H1 (cell line): ENCODE data around the gene NECTIN2. TPM values are rescaled to one million over a fixed set of nuclear protein-coding genes. Genes with fewer than 3 reads are reported as not detected.
A peak's percentile ranks its signal among the peaks of the same experiment; 100 is the strongest.

ENCODE experiments used
- CTCF ChIA-PET: fragments of 300-600 bp; sonication (Branson Sonifier 250); formaldehyde crosslinking; loops from one replicate; lab custom pipeline; 2021; ENCODE audit not compliant: partially characterized antibody; lab: Charles Lee
- POLR2A ChIA-PET: fragments of 300-600 bp; sonication (Branson Sonifier 250); formaldehyde crosslinking; loops from one replicate; lab custom pipeline; 2021; ENCODE audit warnings: inconsistent platforms; ENCODE audit not compliant: partially characterized antibody; lab: Charles Lee
- DNase-seq, 2 experiments: peaks; one replicate each; pipeline versions ENCODE4 v3.0.0 to v3.0.0-alpha.2; 2010 to 2022; ENCODE audit warnings: low spot score in 2 of 2, low read depth in 1 of 2, mixed read lengths in 1 of 2
- FAIRE-seq: peaks from 2 replicates; lab custom pipeline; 2011; peaks lifted over from hg19 to GRCh38; lab: Jason Lieb, UNC
- H2AFZ ChIP-seq: 2 replicates; pipeline ENCODE4 v1.8.1; 2012; ENCODE audit warnings: low read length, inconsistent platforms
- H2AK5ac ChIP-seq: 2 replicates; pipeline ENCODE4 v1.6.1; 2013; ENCODE audit warnings: low read depth, low read length
- H2BK120ac ChIP-seq: replicated peaks from 2 replicates; pipeline ENCODE3; 2013; ENCODE audit warnings: low read depth, low read length, inconsistent platforms
- H2BK12ac ChIP-seq: 2 replicates; pipeline ENCODE4 v1.6.1; 2013; ENCODE audit warnings: low read depth, low read length
- H2BK15ac ChIP-seq: 2 replicates; pipeline ENCODE4 v1.6.1; 2013; ENCODE audit warnings: low read length
- H2BK20ac ChIP-seq: 2 replicates; pipeline ENCODE4 v1.6.1; 2013; ENCODE audit warnings: low read length
- H2BK5ac ChIP-seq: 2 replicates; pipeline ENCODE4 v1.6.1; 2013; ENCODE audit warnings: low read depth, low read length
- H3K14ac ChIP-seq: 2 replicates; pipeline ENCODE4 v1.6.1; 2013; ENCODE audit warnings: inconsistent platforms; ENCODE audit not compliant: insufficient read length
- H3K18ac ChIP-seq: 2 replicates; pipeline ENCODE4 v1.6.1; 2013; ENCODE audit warnings: low read length; ENCODE audit errors: extremely low read depth
- H3K23ac ChIP-seq: 2 replicates; pipeline ENCODE4 v1.6.1; 2013; ENCODE audit warnings: inconsistent platforms; ENCODE audit not compliant: insufficient read length
- H3K23me2 ChIP-seq: 2 replicates; pipeline ENCODE4 v1.6.1; 2013; ENCODE audit warnings: low read depth, low read length
- H3K27ac ChIP-seq: 2 replicates; pipeline ENCODE4 v1.6.1; 2011; ENCODE audit warnings: low read depth, low read length, inconsistent platforms
- H3K27me3 ChIP-seq, 4 experiments: replicated peaks in 1 of 4; 1 replicate in 1 of 4; 2 replicates in 3 of 4; pipeline versions ENCODE4 v1.6.1 to v1.8.1; 2011 to 2013; ENCODE audit warnings: low read length in 3 of 4, mild to moderate bottlenecking in 3 of 4, inconsistent platforms in 2 of 4, mixed read lengths in 2 of 4, moderate library complexity in 1 of 4; ENCODE audit not compliant: control insufficient read depth in 3 of 4, insufficient read depth in 3 of 4; ENCODE audit errors: extremely low read depth in 1 of 4
- H3K36me3 ChIP-seq, 4 experiments: 2 replicates each; pipeline versions ENCODE4 v1.6.1 to v1.8.1; 2011 to 2013; ENCODE audit warnings: mild to moderate bottlenecking in 4 of 4, low read length in 3 of 4, moderate library complexity in 2 of 4, control low read depth in 1 of 4, inconsistent platforms in 1 of 4; ENCODE audit not compliant: insufficient read depth in 4 of 4, control insufficient read depth in 2 of 4
- H3K4ac ChIP-seq: replicated peaks from 2 replicates; pipeline ENCODE3; 2013; ENCODE audit warnings: low read length, low read depth, mixed read lengths, inconsistent platforms; ENCODE audit not compliant: insufficient read length
- H3K4me1 ChIP-seq, 4 experiments: replicated peaks in 1 of 4; 1 replicate in 1 of 4; 2 replicates in 3 of 4; pipeline versions ENCODE4 v1.6.1 to v1.8.1; 2011 to 2013; ENCODE audit warnings: low read length in 3 of 4, inconsistent platforms in 2 of 4, mixed read lengths in 1 of 4; ENCODE audit not compliant: insufficient read depth in 4 of 4, control insufficient read depth in 3 of 4
- H3K4me2 ChIP-seq, 2 experiments: 2 replicates each; pipeline versions ENCODE4 v1.6.1 to v1.8.1; 2011 to 2013; ENCODE audit warnings: low read depth in 2 of 2, low read length in 2 of 2, control low read depth in 1 of 2, inconsistent platforms in 1 of 2, mild to moderate bottlenecking in 1 of 2; ENCODE audit not compliant: insufficient read depth in 1 of 2
- H3K4me3 ChIP-seq, 4 experiments: fragments of 200-600, 300-600 bp in 1 of 4; sonication (generic), shearing (Covaris generic), sonication (Bioruptor Twin) in 1 of 4; 2 replicates each; pipeline versions ENCODE4 v1.5.1 to v1.8.1; 2011 to 2016; ENCODE audit warnings: low read length in 4 of 4, low read depth in 3 of 4, control low read depth in 2 of 4, inconsistent platforms in 2 of 4, mild to moderate bottlenecking in 2 of 4, mixed read lengths in 1 of 4, moderate library complexity in 1 of 4; ENCODE audit not compliant: insufficient read depth in 2 of 4; ENCODE audit errors: extremely low read depth in 1 of 4
- H3K56ac ChIP-seq: replicated peaks from 2 replicates; pipeline ENCODE3; 2013; ENCODE audit warnings: low read depth, mild to moderate bottlenecking, mixed read lengths, low read length, inconsistent platforms; ENCODE audit not compliant: insufficient read length
- H3K79me1 ChIP-seq: 2 replicates; pipeline ENCODE4 v1.6.1; 2013; ENCODE audit warnings: low read depth, low read length, control low read depth
- H3K79me2 ChIP-seq, 2 experiments: 2 replicates each; pipeline versions ENCODE4 v1.6.1 to v1.8.1; 2012 to 2013; ENCODE audit warnings: low read length in 2 of 2, mild to moderate bottlenecking in 2 of 2, inconsistent platforms in 1 of 2; ENCODE audit not compliant: insufficient read depth in 2 of 2, control insufficient read depth in 1 of 2
- H3K9ac ChIP-seq, 4 experiments: replicated peaks in 1 of 4; 1 replicate in 1 of 4; 2 replicates in 3 of 4; pipeline versions ENCODE4 v1.6.1 to v1.8.1; 2011 to 2013; ENCODE audit warnings: low read depth in 3 of 4, low read length in 3 of 4, control low read depth in 2 of 4, mild to moderate bottlenecking in 2 of 4, moderate library complexity in 2 of 4, inconsistent platforms in 1 of 4; ENCODE audit errors: extremely low read depth in 1 of 4
- H3K9me3 ChIP-seq, 2 experiments: 2 replicates each; pipeline versions ENCODE4 v1.6.1 to v1.8.1; 2012 to 2013; ENCODE audit warnings: mild to moderate bottlenecking in 2 of 2, moderate library complexity in 2 of 2, control low read depth in 1 of 2, inconsistent platforms in 1 of 2, low read depth in 1 of 2, low read length in 1 of 2, mixed read lengths in 1 of 2; ENCODE audit not compliant: insufficient read depth in 2 of 2
- H4K20me1 ChIP-seq, 2 experiments: replicated peaks in 1 of 2; 2 replicates each; pipeline versions ENCODE3 to v1.8.1; 2011 to 2013; ENCODE audit warnings: inconsistent platforms in 2 of 2, low read length in 2 of 2, mild to moderate bottlenecking in 1 of 2; ENCODE audit not compliant: insufficient read depth in 2 of 2, control insufficient read depth in 1 of 2
- H4K5ac ChIP-seq: 2 replicates; pipeline ENCODE4 v1.6.1; 2013; ENCODE audit warnings: low read length, low read depth, mixed read lengths, inconsistent platforms; ENCODE audit not compliant: insufficient read length
- H4K8ac ChIP-seq: 2 replicates; pipeline ENCODE4 v1.8.0; 2013; ENCODE audit warnings: mild to moderate bottlenecking, moderate library complexity, low read length, inconsistent platforms; ENCODE audit not compliant: insufficient read depth; ENCODE audit errors: extremely low read depth
- H4K91ac ChIP-seq: replicated peaks from 2 replicates; pipeline ENCODE3; 2013; ENCODE audit warnings: low read length, mixed read lengths, inconsistent platforms; ENCODE audit not compliant: insufficient read length
- KDM1A ChIP-seq: fragments of 200-600, 300-600 bp; sonication (generic); IDR thresholded peaks from 2 replicates; pipeline ENCODE4 v1.7.1; 2016; ENCODE audit warnings: mild to moderate bottlenecking, low read length, borderline replicate concordance
- RBBP5 ChIP-seq: IDR thresholded peaks from 2 replicates; pipeline ENCODE4 v1.7.1; 2012; ENCODE audit warnings: low read depth, mild to moderate bottlenecking, inconsistent platforms, low read length, moderate library complexity, borderline replicate concordance
- ZNF274 ChIP-seq: IDR thresholded peaks from 2 replicates; pipeline ENCODE4 v1.7.0; 2012; ENCODE audit warnings: low read length, borderline replicate concordance; ENCODE audit errors: extremely low read depth
- WGBS, 2 experiments: shearing (Covaris generic) in 1 of 2; methylation state at CpG; one replicate each; pipeline versions ENCODE4 v1.1.6 to v1.1.7; 2013 to 2015; ENCODE audit warnings: low lambda C conversion rate in 2 of 2, mixed read lengths in 2 of 2, inconsistent platforms in 1 of 2, low coverage in 1 of 2, missing lambda C conversion rate in 1 of 2; ENCODE audit not compliant: insufficient replicate concordance in 2 of 2, insufficient coverage in 1 of 2, insufficient read length in 1 of 2; ENCODE audit errors: extremely low coverage in 1 of 2, missing lambda C conversion rate in 1 of 2; 5-methylcytosine and 5-hydroxymethylcytosine counted together
- polyA plus RNA-seq, 7 experiments: library from polyadenylated mRNA; depleted of rRNA in 3 of 7; stranded (reverse) in 5 of 7; unstranded in 2 of 7; fragments of >200 nt in 5 of 7; fragments of 200-250 nt in 2 of 7; gene quantifications; 1 replicate in 5 of 7; 2 replicates in 1 of 7; 4 replicates in 1 of 7; pipeline versions ENCODE4 v1.2.1 to v1.2.3, GENCODE V29; 2011 to 2013; ENCODE audit warnings: missing spikeins in 2 of 7, mixed read lengths in 2 of 7
- total RNA-seq: library from RNA; stranded (reverse); fragmentation: NEBNext Ultra II Directional; extraction: Animal tissue kit (Norgen Biotek cat#: 25700); gene quantifications from 2 replicates; pipeline ENCODE4 v1.2.1, GENCODE V29; 2021

Gene NECTIN2
- total and polyA plus RNA-seq, 2 of the 8 experiments (the other 6 are each of a cell fraction or from before 2014, with no cell fraction given), result 184 to 237 TPM

DNA sequence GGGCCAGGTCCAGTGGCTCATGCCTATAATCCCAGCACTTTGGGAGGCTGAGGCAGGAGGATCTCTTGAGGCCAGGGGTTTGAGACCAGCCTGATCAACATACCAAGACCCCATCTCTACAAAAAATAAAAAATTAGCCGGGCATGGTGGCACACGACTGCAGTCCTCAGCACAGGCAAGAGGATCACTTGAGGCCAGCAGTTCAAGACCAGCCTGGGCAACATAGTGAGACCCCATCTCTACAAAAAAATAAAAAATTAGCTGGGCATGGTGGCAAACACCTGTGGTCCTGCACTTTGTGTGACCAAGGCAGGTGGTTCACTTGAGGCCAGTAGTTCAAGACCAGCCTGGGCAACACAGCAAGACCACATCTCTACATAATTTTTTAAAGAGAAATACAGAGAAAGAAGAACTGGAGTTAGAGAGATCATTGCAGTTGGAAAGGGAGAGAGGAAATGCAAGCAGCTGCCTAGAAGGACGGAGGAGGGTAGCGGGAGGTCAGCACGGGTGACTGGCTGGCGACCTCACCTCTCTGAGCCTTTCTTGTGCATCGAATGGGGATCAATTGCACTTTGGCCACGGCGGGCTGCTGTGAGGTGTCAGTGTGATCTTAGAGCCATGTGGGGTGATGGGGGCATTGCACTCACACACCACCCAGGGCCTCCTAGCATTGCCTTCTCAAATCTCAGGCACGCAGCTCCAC lies 23.3 kb upstream of the NECTIN2 start:
- H4K20me1 ChIP-seq, result peaks cover 0 to 3% of the 10 kb centered on the region in 2 experiments
- H3K14ac ChIP-seq, result no peak overlapping the region
- peaks cover 8% of the 10 kb centered on the region; the same call in 1 of the 2 replicates for H3K23me2 ChIP-seq
- TF ChIP-seq KDM1A, result peak; percentile 10; the same call in 1 of the 2 replicates
- TF ChIP-seq ZNF274, result no peak
- no peak for TF ChIP-seq RBBP5
- H4K5ac ChIP-seq, result no peak overlapping the region
- no peak overlapping the region for H2BK5ac ChIP-seq
- H3K9ac ChIP-seq, result no peak overlapping the region
- no peak overlapping the region for H2AFZ ChIP-seq
- no peak overlapping the region for H2AK5ac ChIP-seq
- H3K27me3 ChIP-seq, result peaks cover 1 to 24% (median 7%) of the 10 kb centered on the region in 4 experiments; a peak in 6 of 7 replicates
- H3K4me3 ChIP-seq, result no peak overlapping the region
- H4K91ac ChIP-seq, result no peak overlapping the region
- WGBS, 2 experiments, result 84% methylated on average over 10 of the region's 10 CpGs; no CpG with 5 or more reads in 1 of the 2 experiments
- no peaks in the 10 kb centered on the region; the same call in 1 of the 2 replicates for H3K79me1 ChIP-seq
- no peak overlapping the region for H4K8ac ChIP-seq
- no peak for DNase-seq
- H2BK12ac ChIP-seq, result no peak overlapping the region
- CTCF ChIA-PET, result interaction anchor here (1.0 to 2.3 kb wide), 10 partner anchors 8 to 251 kb away, joined by 3 to 10 read pairs (median 3); partner anchors contain the start of gene NECTIN2
- no peak overlapping the region for H3K27ac ChIP-seq
- H2BK20ac ChIP-seq, result no peak overlapping the region
- H3K4me2 ChIP-seq, result no peak overlapping the region
- H2BK15ac ChIP-seq, result no peak overlapping the region
- no peak overlapping the region for H3K4ac ChIP-seq
- 0 out of 7 replicates have a peak, but pooled peaks cover 0 to 3% (median 0%) of the 10 kb centered on the region in 4 experiments for H3K4me1 ChIP-seq
- no peak overlapping the region for H3K23ac ChIP-seq
- H2BK120ac ChIP-seq, result no peak overlapping the region
- H3K56ac ChIP-seq, result no peak overlapping the region
- H3K18ac ChIP-seq, result no peak overlapping the region
- H3K36me3 ChIP-seq, result peaks cover 0 to 17% (median 3%) of the 10 kb centered on the region in 4 experiments; a peak in 4 of 8 replicates
- H3K79me2 ChIP-seq, result no peaks in the 10 kb centered on the region
- POLR2A ChIA-PET, result interaction anchor here (0.6 to 4.0 kb wide), 10 partner anchors 11 to 216 kb away, joined by 3 to 37 read pairs (median 4); partner anchors contain the start of genes BCAM and NECTIN2
- no peaks in the 10 kb centered on the region for H3K9me3 ChIP-seq
- no peak for FAIRE-seq
